ENCODE measurements around the gene DTWD1. TPM values are rescaled to one million over a fixed set of nuclear protein-coding genes. Genes with fewer than 3 reads are reported as not detected.

DTWD1 gene
- polyA plus RNA-seq, 1 of the 3 experiments (the other 2 are of a cell fraction), result 13.9 TPM

DNA sequence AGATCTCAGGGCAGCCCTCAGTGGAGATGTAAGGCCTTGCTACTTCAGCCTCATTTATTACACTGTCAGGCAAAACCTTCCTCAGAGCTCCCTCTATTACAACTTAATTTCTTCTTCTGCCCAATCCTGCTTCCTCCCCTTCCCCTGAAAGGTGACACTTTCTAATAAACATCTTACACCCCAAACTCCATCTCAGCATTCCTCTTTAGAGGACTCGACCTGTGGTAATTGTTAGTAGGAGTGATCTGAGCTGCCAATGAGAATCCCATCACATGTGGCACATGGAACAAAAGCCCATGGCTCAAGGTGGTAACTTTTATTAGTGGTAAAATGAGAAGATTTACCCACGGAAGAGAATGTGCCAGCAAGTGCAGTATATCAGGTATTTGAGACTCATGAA lies 29.8 kb downstream of the DTWD1 start:
- Histone ChIP-seq H3F3A (replicated peaks; ENCODE audit: insufficient read depth) (no peaks in the 10 kb centered on the region), H3K4me1 (ENCODE audit: control insufficient read depth in 1 of 2, insufficient read depth in 2 of 2, low read depth in 1 of 2, low read length in 1 of 2) (peaks cover 3 to 6% of the 10 kb centered on the region in 2 experiments; a peak in 1 of 4 replicates), H2AFZ (ENCODE audit: low read depth) (no peak overlapping the region), H3K9me3 (no peaks in the 10 kb centered on the region; the same call in 1 of the 2 replicates), H3K9ac (no peak overlapping the region), H3K4me2 (no peak overlapping the region), H4K20me1 (ENCODE audit: insufficient read depth) (no peaks in the 10 kb centered on the region), H3K27ac (ENCODE audit: low read depth in 2 of 2, low read length in 1 of 2) (no peak overlapping the region), H3K27me3 (ENCODE audit: insufficient read depth) (no peaks in the 10 kb centered on the region), H3K36me3 (replicated peaks in 1 of 2; ENCODE audit: control insufficient read depth in 1 of 2, insufficient read depth in 2 of 2, low read length in 1 of 2) (peaks cover 0 to 4% of the 10 kb centered on the region in 2 experiments), H3K9me2 (no peaks in the 10 kb centered on the region), H3K4me3 (ENCODE audit: low read depth in 2 of 2, low read length in 1 of 2) (no peak overlapping the region), H3K79me2 (ENCODE audit: insufficient read depth) (no peaks in the 10 kb centered on the region)
- DNase-seq, result no peak
- 72% methylated on average over 2 of the region's 2 CpGs for WGBS (ENCODE audit: low lambda C conversion rate)
- CTCF ChIA-PET, result no interaction called here
- POLR2A ChIA-PET, result no interaction called here
- TF ChIP-seq, protein P1, sequence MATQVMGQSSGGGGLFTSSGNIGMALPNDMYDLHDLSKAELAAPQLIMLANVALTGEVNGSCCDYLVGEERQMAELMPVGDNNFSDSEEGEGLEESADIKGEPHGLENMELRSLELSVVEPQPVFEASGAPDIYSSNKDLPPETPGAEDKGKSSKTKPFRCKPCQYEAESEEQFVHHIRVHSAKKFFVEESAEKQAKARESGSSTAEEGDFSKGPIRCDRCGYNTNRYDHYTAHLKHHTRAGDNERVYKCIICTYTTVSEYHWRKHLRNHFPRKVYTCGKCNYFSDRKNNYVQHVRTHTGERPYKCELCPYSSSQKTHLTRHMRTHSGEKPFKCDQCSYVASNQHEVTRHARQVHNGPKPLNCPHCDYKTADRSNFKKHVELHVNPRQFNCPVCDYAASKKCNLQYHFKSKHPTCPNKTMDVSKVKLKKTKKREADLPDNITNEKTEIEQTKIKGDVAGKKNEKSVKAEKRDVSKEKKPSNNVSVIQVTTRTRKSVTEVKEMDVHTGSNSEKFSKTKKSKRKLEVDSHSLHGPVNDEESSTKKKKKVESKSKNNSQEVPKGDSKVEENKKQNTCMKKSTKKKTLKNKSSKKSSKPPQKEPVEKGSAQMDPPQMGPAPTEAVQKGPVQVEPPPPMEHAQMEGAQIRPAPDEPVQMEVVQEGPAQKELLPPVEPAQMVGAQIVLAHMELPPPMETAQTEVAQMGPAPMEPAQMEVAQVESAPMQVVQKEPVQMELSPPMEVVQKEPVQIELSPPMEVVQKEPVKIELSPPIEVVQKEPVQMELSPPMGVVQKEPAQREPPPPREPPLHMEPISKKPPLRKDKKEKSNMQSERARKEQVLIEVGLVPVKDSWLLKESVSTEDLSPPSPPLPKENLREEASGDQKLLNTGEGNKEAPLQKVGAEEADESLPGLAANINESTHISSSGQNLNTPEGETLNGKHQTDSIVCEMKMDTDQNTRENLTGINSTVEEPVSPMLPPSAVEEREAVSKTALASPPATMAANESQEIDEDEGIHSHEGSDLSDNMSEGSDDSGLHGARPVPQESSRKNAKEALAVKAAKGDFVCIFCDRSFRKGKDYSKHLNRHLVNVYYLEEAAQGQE (IDR thresholded peaks at IDR 0.05; ENCODE audit: low read depth, low read length), result no peak
- no peak for TF ChIP-seq RAD21 (IDR thresholded peaks at IDR 0.05; ENCODE audit: low read length)

DNA sequence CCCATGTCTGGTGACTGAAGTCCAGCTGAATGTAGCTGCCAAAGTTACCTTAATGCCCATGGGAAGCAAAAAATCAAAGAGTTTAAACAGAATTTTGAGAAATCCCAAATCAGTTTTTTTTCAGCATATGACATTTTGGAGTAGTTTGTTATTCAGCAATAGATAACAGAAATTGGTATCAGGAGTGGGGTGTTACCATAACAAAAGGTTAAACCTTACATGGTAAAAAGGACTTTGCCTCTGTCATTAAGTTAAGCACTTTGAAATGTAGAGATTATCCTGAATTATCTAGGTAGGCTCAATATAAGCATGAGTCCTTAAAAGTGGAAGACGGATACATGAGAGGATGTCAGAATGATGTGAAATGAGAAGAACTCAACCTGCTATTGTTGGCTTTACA lies 32.1 kb downstream of the DTWD1 start:
- H3K27ac ChIP-seq (ENCODE audit: low read depth in 2 of 2, low read length in 1 of 2), result no peak overlapping the region
- no peaks in the 10 kb centered on the region for H3K4me1 ChIP-seq (ENCODE audit: control insufficient read depth in 1 of 2, insufficient read depth in 2 of 2, low read depth in 1 of 2, low read length in 1 of 2)
- H4K20me1 ChIP-seq (ENCODE audit: insufficient read depth), result no peaks in the 10 kb centered on the region
- H3K79me2 ChIP-seq (ENCODE audit: insufficient read depth), result no peaks in the 10 kb centered on the region
- no peak overlapping the region for H3K4me2 ChIP-seq
- no peak for DNase-seq
- H3K9me2 ChIP-seq, result no peaks in the 10 kb centered on the region
- no peaks in the 10 kb centered on the region for H3K36me3 ChIP-seq (replicated peaks in 1 of 2; ENCODE audit: control insufficient read depth in 1 of 2, insufficient read depth in 2 of 2, low read length in 1 of 2)
- no peak overlapping the region for H3K9ac ChIP-seq
- H3K4me3 ChIP-seq (ENCODE audit: low read depth in 2 of 2, low read length in 1 of 2), result no peak overlapping the region
- no peaks in the 10 kb centered on the region for H3K27me3 ChIP-seq (ENCODE audit: insufficient read depth)
- POLR2A ChIA-PET, result no interaction called here
- no peaks in the 10 kb centered on the region; the same call in 1 of the 2 replicates for H3K9me3 ChIP-seq
- H3F3A ChIP-seq (replicated peaks; ENCODE audit: insufficient read depth), result no peaks in the 10 kb centered on the region
- H2AFZ ChIP-seq (ENCODE audit: low read depth), result no peak overlapping the region
- 100% methylated on average over 1 of the region's 1 CpG for WGBS (ENCODE audit: low lambda C conversion rate)
- CTCF ChIA-PET, result interaction anchor here (1.1 kb wide), 1 partner anchor 418 kb away, joined by 3 read pairs; no protein-coding TSS in a partner anchor
- TF ChIP-seq NRF1 (IDR thresholded peaks at IDR 0.05; ENCODE audit: low read depth, low read length) (no peak), FOXJ3 (CRISPR knock-in tag; IDR thresholded peaks at IDR 0.05) (no peak), FOXM1 (IDR thresholded peaks at IDR 0.05; ENCODE audit: low read depth) (no peak), ZBTB33 (IDR thresholded peaks at IDR 0.05; ENCODE audit: borderline replicate concordance, low read depth) (no peak), EZH2phosphoT487 (IDR thresholded peaks at IDR 0.05; ENCODE audit: borderline replicate concordance, low read depth) (no peak), GATA2 (CRISPR knock-in tag; IDR thresholded peaks at IDR 0.05) (no peak), TAF1 (IDR thresholded peaks at IDR 0.05; ENCODE audit: borderline replicate concordance, low read depth, low read length) (no peak), JUND (IDR thresholded peaks at IDR 0.05) (no peak), USF2 (IDR thresholded peaks at IDR 0.05; ENCODE audit: borderline replicate concordance, low read depth, low read length) (no peak), ELF1 (IDR thresholded peaks at IDR 0.05) (no peak), MXI1 (IDR thresholded peaks at IDR 0.05; ENCODE audit: low read depth, low read length) (no peak), RCOR1 (IDR thresholded peaks at IDR 0.05; ENCODE audit: low read length) (no peak), FOSL2 (IDR thresholded peaks at IDR 0.05; ENCODE audit: borderline replicate concordance, low read depth) (no peak)
- TF ChIP-seq, protein P2, sequence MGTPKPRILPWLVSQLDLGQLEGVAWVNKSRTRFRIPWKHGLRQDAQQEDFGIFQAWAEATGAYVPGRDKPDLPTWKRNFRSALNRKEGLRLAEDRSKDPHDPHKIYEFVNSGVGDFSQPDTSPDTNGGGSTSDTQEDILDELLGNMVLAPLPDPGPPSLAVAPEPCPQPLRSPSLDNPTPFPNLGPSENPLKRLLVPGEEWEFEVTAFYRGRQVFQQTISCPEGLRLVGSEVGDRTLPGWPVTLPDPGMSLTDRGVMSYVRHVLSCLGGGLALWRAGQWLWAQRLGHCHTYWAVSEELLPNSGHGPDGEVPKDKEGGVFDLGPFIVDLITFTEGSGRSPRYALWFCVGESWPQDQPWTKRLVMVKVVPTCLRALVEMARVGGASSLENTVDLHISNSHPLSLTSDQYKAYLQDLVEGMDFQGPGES (IDR thresholded peaks at IDR 0.05; ENCODE audit: low read depth, low read length), result no peak

All from SK-N-SH (cell line).